HFF-Myc (cell line): ENCODE results near the gene ABCB6.

Experiments
- DNase-seq: peaks from one replicate; pipeline ENCODE4 v3.0.0-alpha.2; 2011; ENCODE audit warnings: low read depth; ENCODE audit errors: extremely low read depth
- H3K4me3 ChIP-seq: replicated peaks from 2 replicates; pipeline ENCODE4 v1.5.1; 2011; ENCODE audit warnings: low read depth, mild to moderate bottlenecking, control low read depth, low read length
- TF ChIP-seq, protein P1 (sequence below): IDR thresholded peaks from 2 replicates; pipeline ENCODE4 v1.5.1; 2012; ENCODE audit warnings: mild to moderate bottlenecking, low read depth, low read length, control low read depth; ENCODE audit errors: missing control alignments

Gene ABCB6

DNA sequence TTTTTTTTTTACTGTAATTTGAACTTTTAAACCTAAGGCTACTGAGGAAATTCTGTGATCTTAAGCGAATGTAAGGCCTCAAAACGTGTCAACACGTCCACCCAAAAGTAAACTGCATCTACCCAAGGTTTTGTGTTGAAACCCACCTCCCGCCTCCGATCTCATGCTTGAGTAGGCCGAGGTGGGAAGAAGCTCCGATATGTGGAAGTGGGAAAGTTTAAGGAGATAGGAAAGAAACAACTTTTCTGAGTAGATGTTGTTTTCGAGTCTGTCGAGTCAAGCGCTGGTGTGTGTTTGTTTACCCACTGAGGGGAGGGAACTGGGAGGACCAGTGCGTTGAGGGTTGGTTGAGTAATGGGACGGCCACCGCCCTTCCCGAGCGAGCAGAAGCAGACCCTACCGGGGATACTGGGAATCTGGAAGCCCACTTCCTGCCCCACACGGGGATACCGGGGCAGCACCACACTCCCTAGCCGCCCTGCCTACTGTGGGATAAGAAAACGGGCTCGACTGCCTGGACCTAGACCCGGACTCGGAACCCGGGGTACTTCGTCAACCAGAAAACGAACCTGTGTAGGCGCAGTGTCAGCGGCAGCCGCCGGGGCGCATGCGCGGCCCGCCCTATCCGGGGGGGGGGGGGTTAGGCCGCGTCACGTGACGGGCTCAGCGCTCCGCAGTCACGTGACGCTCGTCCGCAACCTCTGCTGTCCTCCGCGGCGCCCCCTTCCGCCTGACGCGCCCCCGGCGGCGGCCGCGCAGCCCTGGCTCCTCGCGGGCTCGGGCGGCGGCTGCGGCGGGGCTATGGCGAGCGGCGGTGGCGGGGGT is 41.0 kb downstream of the ABCB6 start, which contains the start of gene RETREG2:
Gene RETREG2, plus strand, starts transcription at position 724 of the 825 bp plus-strand sequence. Its CDS starts 78 bp downstream, at position 802.
- H3K4me3 ChIP-seq: peak within 1 kb of the TSS; percentile 78
- DNase-seq: no peak
- TF ChIP-seq, protein P1, sequence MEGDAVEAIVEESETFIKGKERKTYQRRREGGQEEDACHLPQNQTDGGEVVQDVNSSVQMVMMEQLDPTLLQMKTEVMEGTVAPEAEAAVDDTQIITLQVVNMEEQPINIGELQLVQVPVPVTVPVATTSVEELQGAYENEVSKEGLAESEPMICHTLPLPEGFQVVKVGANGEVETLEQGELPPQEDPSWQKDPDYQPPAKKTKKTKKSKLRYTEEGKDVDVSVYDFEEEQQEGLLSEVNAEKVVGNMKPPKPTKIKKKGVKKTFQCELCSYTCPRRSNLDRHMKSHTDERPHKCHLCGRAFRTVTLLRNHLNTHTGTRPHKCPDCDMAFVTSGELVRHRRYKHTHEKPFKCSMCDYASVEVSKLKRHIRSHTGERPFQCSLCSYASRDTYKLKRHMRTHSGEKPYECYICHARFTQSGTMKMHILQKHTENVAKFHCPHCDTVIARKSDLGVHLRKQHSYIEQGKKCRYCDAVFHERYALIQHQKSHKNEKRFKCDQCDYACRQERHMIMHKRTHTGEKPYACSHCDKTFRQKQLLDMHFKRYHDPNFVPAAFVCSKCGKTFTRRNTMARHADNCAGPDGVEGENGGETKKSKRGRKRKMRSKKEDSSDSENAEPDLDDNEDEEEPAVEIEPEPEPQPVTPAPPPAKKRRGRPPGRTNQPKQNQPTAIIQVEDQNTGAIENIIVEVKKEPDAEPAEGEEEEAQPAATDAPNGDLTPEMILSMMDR: peak; percentile 7

DNA sequence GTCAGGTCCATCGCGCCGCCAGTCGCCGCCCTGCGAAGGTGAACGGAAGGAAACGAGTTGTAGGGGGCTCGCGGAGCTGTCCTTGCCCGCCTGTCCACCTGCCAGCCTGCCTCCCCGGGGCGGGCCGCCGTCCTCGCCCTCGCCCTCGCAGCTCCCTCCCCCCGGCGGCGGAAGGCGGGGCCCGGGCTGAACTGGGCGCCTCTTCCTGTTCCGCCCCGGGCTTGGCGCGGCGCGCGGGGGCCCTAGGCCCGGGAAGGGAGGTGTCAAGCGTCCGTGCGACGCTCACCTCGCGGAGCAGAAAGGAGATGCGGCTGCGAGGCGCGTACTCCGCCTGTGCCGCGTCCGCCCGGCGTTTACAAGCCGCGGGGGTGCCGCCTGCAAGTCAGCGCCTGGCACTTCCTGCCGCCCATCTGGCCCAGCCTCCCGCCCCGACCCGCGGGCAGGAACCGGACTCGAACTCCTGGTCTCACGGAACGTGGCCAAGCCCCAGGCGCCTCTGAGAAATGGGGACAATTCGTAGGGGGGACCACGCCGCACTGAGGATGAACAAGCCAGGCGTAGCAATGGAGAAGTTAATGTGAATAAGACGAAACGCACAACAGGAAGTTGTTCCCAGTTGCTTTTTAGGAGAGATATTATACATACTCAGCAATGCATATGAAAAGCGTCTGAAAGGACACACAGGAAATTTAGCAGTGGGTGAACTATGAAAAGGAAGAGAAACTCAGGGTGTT is 41.8 kb downstream of the ABCB6 start, which contains the start of gene CNPPD1:
Gene CNPPD1, minus strand, starts transcription at position 108 of the 734 bp plus-strand sequence. Its CDS starts 97 bp downstream, at position 11.
- TF ChIP-seq, protein P1: no peak
- no peak for DNase-seq
- peak within 1 kb of the TSS; percentile 78 for H3K4me3 ChIP-seq

DNA sequence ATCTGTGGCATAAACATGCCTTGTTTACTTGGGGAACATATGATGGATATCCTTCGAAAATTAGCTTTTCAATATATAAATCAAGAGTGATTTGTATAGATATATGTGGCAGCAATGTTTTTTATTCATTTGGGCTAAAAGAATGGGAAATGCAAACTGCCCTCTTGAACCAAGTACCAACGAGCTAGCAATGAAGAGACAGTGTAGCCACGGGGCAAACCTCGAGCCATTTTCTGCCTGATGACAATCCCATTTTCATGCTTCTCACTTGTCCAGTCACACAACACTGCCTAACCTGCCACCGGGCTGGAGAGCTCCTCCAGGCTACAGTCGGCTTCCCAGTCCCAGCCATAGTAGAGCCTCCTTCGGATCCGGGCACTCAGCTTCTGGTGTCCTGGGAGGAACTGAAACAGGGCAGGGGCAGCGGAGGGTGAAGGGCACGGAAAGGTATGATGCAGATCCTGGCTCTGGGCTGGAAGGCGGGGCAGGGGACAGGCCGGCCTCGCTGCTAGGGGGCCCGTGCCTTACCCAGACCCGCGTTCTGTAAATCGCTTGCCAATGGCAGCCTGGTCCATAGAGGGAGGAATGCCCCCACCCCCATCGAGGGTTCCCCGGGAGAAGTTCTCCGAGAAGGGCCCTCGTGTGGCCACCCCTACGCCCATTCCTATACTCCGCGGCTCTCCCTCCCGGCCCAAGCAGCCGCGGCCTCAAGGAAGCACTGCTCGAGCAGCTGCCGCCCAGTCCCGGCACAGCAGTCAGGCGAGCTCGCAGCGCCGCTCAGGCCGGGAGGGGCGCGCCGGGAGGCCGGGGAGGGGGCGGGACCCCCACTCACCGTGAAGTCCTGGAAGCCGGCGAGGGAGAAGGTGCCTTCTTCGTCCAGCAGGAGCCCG is 42.6 kb downstream of the ABCB6 start:
- TF ChIP-seq, protein P1: no peak
- no peak for DNase-seq
- peak overlapping the region; percentile 78 for H3K4me3 ChIP-seq

GRCh38 chr2:219175486-219175885 is 43.3 kb downstream of the ABCB6 start:
- peak overlapping the region; percentile 78 for H3K4me3 ChIP-seq
- no peak for DNase-seq
- TF ChIP-seq, protein P1: no peak

GRCh38 chr2:219174801-219175200 is 44.0 kb downstream of the ABCB6 start:
- no peak for DNase-seq
- TF ChIP-seq, protein P1: no peak
- no peak overlapping the region for H3K4me3 ChIP-seq

- DNase-seq: no peak
- TF ChIP-seq, protein P1: no peak
- no peak overlapping the region for H3K4me3 ChIP-seq
Measured at GRCh38 chr2:219174146-219174545, 44.6 kb downstream of the ABCB6 start.
